ENCODE measurements around the gene HOXD8. TPM values are rescaled to one million over a fixed set of nuclear protein-coding genes. Genes with fewer than 3 reads are reported as not detected.
A peak's percentile ranks its signal among the peaks of the same experiment; 100 is the strongest.

HOXD8 gene
- total and polyA plus RNA-seq, 9 of the 15 experiments (the other 6 are each of a cell fraction or from before 2014, with no cell fraction given), result 0.04 to 0.15 TPM; not detected in 7

DNA sequence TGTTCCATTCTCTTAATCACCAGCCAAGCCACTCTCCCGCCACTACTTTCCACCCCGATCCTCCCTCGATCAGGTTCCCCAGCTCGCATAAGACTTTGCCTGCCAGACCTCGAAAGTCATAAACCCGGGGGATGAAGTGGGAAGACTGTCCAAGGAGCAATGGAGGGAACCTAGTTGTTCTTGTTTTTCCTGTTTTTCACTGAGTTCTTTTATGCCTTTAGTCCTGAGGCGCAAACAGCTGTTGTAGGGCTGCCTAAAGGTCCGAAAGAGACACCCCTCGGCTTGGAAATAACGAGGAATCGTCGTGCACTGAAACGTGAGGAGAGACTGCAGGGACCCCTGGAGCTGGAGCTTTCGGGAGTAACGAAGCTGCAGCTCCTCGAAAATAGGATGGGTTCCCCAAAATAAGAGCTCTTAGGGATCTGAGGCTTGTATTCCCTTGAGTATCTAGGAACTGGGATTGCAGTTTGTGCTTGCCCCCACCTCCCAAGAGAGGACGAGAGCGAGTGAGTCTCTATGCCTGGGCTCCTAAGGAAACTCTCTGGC, 31.6 kb upstream of the HOXD8 start:
- Histone ChIP-seq H3K27ac (ENCODE audit: extremely low read depth, low read depth, low read length) (no peak overlapping the region), H3K4me2 (ENCODE audit: insufficient read depth, low read length) (peak overlapping the region; percentile 72), H3K27me3 (ENCODE audit: control insufficient read depth in 2 of 2, insufficient read depth in 2 of 2, low read length in 2 of 2) (peaks cover 77 to 82% of the 10 kb centered on the region in 2 experiments), H3K9ac (ENCODE audit: insufficient read depth in 1 of 2, low read depth in 2 of 2, low read length in 2 of 2) (peak overlapping the region in 1 of 2 experiments; percentile 92; a peak in 2 of 4 replicates), H3K9me3 (replicated peaks; ENCODE audit: control insufficient read depth, insufficient read depth, low read depth, low read length) (no peaks in the 10 kb centered on the region), H3K79me2 (ENCODE audit: control insufficient read depth, insufficient read depth, low read length) (no peaks in the 10 kb centered on the region), H2AFZ (ENCODE audit: low read depth, low read length) (peak overlapping the region; percentile 79; the same call in 1 of the 2 replicates), H3K9me1 (ENCODE audit: control insufficient read depth, insufficient read depth, low read length) (no peaks in the 10 kb centered on the region), H3K4me3 (no peak overlapping the region), H4K20me1 (replicated peaks; ENCODE audit: control insufficient read depth, insufficient read depth, low read length) (peaks cover 17% of the 10 kb centered on the region; the same call in 1 of the 2 replicates), H3K4me1 (replicated peaks in 1 of 2; ENCODE audit: control insufficient read depth in 2 of 2, insufficient read depth in 2 of 2, low read length in 2 of 2) (peaks cover 8 to 29% of the 10 kb centered on the region in 2 experiments), H3K36me3 (ENCODE audit: control insufficient read depth, insufficient read depth, low read length) (no peaks in the 10 kb centered on the region)
- no TSS peak for BruUV-seq (replicated peaks)
- CTCF ChIA-PET (ENCODE audit: low intra/inter-chr PET ratio), result interaction anchor here (0.6 to 2.7 kb wide), 5 partner anchors 10 to 1067 kb away, joined by 3 to 13 read pairs (median 4); no protein-coding TSS in a partner anchor
- no peak for FAIRE-seq
- ATAC-seq, result no peak; the same call in 2 of the 3 replicates
- intact Hi-C loops (cut with micrococcal nuclease) (loop anchor here (1.0 to 5.0 kb wide), 6 partner anchors 221 to 1351 kb away; no protein-coding TSS in a partner anchor), in situ Hi-C loops (cut with MboI) (loop anchor here (5.0 to 25.0 kb wide), 2 partner anchors 736 to 1061 kb away; no protein-coding TSS in a partner anchor)
- POLR2A ChIA-PET, result interaction anchor here (0.6 to 0.7 kb wide), 2 partner anchors 696 to 926 kb away, joined by 3 read pairs; no protein-coding TSS in a partner anchor
- WGBS (ENCODE audit: insufficient coverage, low coverage, missing lambda C conversion rate), result under 1% methylated on average over 18 of the region's 18 CpGs
- DNase-seq (ENCODE audit: extremely low read depth in 1 of 4, low spot score in 3 of 4), result no peak
- TF ChIP-seq NRF1 (conservative IDR thresholded peaks at IDR 0.05 in 1 of 2, IDR thresholded peaks at IDR 0.05 in 1 of 2), result peak in 1 of 2 experiments; percentile 19; a peak in 1 of 4 replicates
- TF ChIP-seq ELF4 (CRISPR knock-in tag; IDR thresholded peaks at IDR 0.05), result 0 out of 2 replicates have a peak, but pooled peaks have one; percentile 37
- TF ChIP-seq, protein P1, sequence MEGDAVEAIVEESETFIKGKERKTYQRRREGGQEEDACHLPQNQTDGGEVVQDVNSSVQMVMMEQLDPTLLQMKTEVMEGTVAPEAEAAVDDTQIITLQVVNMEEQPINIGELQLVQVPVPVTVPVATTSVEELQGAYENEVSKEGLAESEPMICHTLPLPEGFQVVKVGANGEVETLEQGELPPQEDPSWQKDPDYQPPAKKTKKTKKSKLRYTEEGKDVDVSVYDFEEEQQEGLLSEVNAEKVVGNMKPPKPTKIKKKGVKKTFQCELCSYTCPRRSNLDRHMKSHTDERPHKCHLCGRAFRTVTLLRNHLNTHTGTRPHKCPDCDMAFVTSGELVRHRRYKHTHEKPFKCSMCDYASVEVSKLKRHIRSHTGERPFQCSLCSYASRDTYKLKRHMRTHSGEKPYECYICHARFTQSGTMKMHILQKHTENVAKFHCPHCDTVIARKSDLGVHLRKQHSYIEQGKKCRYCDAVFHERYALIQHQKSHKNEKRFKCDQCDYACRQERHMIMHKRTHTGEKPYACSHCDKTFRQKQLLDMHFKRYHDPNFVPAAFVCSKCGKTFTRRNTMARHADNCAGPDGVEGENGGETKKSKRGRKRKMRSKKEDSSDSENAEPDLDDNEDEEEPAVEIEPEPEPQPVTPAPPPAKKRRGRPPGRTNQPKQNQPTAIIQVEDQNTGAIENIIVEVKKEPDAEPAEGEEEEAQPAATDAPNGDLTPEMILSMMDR (IDR thresholded peaks at IDR 0.05 in 2 of 3, conservative IDR thresholded peaks at IDR 0.05 in 1 of 3; ENCODE audit: insufficient read depth in 2 of 3, low read depth in 1 of 3, low read length in 3 of 3), result 0 out of 6 replicates have a peak, but pooled peaks of 1 of the 3 experiments have one; percentile 7
- no peak for TF ChIP-seq ARID3B (CRISPR knock-in tag; IDR thresholded peaks at IDR 0.05; ENCODE audit: borderline replicate concordance)
- TF ChIP-seq, protein P2, sequence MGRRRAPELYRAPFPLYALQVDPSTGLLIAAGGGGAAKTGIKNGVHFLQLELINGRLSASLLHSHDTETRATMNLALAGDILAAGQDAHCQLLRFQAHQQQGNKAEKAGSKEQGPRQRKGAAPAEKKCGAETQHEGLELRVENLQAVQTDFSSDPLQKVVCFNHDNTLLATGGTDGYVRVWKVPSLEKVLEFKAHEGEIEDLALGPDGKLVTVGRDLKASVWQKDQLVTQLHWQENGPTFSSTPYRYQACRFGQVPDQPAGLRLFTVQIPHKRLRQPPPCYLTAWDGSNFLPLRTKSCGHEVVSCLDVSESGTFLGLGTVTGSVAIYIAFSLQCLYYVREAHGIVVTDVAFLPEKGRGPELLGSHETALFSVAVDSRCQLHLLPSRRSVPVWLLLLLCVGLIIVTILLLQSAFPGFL (CRISPR knock-in tag; IDR thresholded peaks at IDR 0.05), result 0 out of 2 replicates have a peak, but pooled peaks have one; percentile 35
- 0 out of 2 replicates have a peak, but pooled peaks have one; percentile 0 for TF ChIP-seq CC2D1A (IDR thresholded peaks at IDR 0.05)

All from K562 (cell line).